ENCODE data around the gene VEZT.
"Not testable (repeated sequence)": the region's sequence is repeated elsewhere in the genome, so short reads cannot be mapped to it uniquely, and the experiment has no call there.

VEZT gene

GRCh38 chr12:95300286-95300685 lies 82.7 kb downstream of the VEZT start:
- no peak overlapping the region for H3K4me3 ChIP-seq (ENCODE audit: low read depth, low read length)
- TF ChIP-seq CTCF (IDR thresholded peaks at IDR 0.05; ENCODE audit: low read depth, low read length), result no peak

GRCh38 chr12:95303476-95303875 lies 85.9 kb downstream of the VEZT start:
- TF ChIP-seq CTCF (IDR thresholded peaks at IDR 0.05; ENCODE audit: low read depth, low read length), result no peak
- H3K4me3 ChIP-seq (ENCODE audit: low read depth, low read length), result no peak overlapping the region

- no peak overlapping the region for H3K4me3 ChIP-seq (ENCODE audit: low read depth, low read length)
- no peak for TF ChIP-seq CTCF (IDR thresholded peaks at IDR 0.05; ENCODE audit: low read depth, low read length)
These were observed 87.1 kb downstream of the VEZT start for GRCh38 chr12:95304673-95305198.

- TF ChIP-seq CTCF (IDR thresholded peaks at IDR 0.05; ENCODE audit: low read depth, low read length), result no peak
- H3K4me3 ChIP-seq (ENCODE audit: low read depth, low read length), result no peak overlapping the region
These were observed 95.0 kb downstream of the VEZT start for GRCh38 chr12:95312656-95313055.

- H3K4me3 ChIP-seq (ENCODE audit: low read depth, low read length), result not testable (repeated sequence)
These were observed 97.1 kb downstream of the VEZT start for GRCh38 chr12:95314756-95315155.

- H3K4me3 ChIP-seq (ENCODE audit: low read depth, low read length), result no peak overlapping the region
- TF ChIP-seq CTCF (IDR thresholded peaks at IDR 0.05; ENCODE audit: low read depth, low read length), result no peak
These were observed 99.2 kb downstream of the VEZT start for GRCh38 chr12:95316798-95317197.

GRCh38 chr12:95318071-95318545 lies 100.5 kb downstream of the VEZT start:
- no peak overlapping the region for H3K4me3 ChIP-seq (ENCODE audit: low read depth, low read length)
- TF ChIP-seq CTCF (IDR thresholded peaks at IDR 0.05; ENCODE audit: low read depth, low read length), result no peak

GRCh38 chr12:95319694-95320331 lies 102.2 kb downstream of the VEZT start:
- TF ChIP-seq CTCF (IDR thresholded peaks at IDR 0.05; ENCODE audit: low read depth, low read length), result no peak
- no peak overlapping the region for H3K4me3 ChIP-seq (ENCODE audit: low read depth, low read length)

All from WI38 (cell line).